Astrocyte (in vitro differentiated cells and primary cell): ENCODE results near the gene CIB4. TPM values are rescaled to one million over a fixed set of nuclear protein-coding genes. Genes with fewer than 3 reads are reported as not detected.

Experiments
- DNase-seq: peaks from one replicate; pipeline ENCODE4 v3.0.0-alpha.2; 2010; ENCODE audit warnings: low read depth
- FAIRE-seq: peaks from 2 replicates; lab custom pipeline; 2011; peaks lifted over from hg19 to GRCh38; lab: Jason Lieb, UNC
- H2AFZ ChIP-seq: 2 replicates; pipeline ENCODE4 v1.6.0; 2012; ENCODE audit warnings: low read depth, low read length, inconsistent platforms
- H3K27ac ChIP-seq: 2 replicates; pipeline ENCODE4 v1.5.1; 2011; ENCODE audit warnings: low read depth, low read length, inconsistent platforms
- H3K27me3 ChIP-seq: 2 replicates; pipeline ENCODE4 v1.6.0; 2011; ENCODE audit warnings: low read length, inconsistent platforms; ENCODE audit not compliant: insufficient read depth
- H3K36me3 ChIP-seq: 2 replicates; pipeline ENCODE4 v1.5.1; 2011; ENCODE audit warnings: low read length, inconsistent platforms; ENCODE audit not compliant: insufficient read depth
- H3K4me1 ChIP-seq: 2 replicates; pipeline ENCODE4 v1.5.1; 2011; ENCODE audit warnings: low read length, inconsistent platforms; ENCODE audit not compliant: insufficient read depth
- H3K4me2 ChIP-seq: 2 replicates; pipeline ENCODE4 v1.6.0; 2012; ENCODE audit warnings: low read length, inconsistent platforms
- H3K4me3 ChIP-seq: 2 replicates; pipeline ENCODE4 v1.5.1; 2011; ENCODE audit warnings: low read depth, mild to moderate bottlenecking, low read length, inconsistent platforms; ENCODE audit not compliant: insufficient read depth
- H3K79me2 ChIP-seq: 2 replicates; pipeline ENCODE4 v1.6.0; 2012; ENCODE audit warnings: mild to moderate bottlenecking, low read length, inconsistent platforms; ENCODE audit not compliant: insufficient read depth
- H3K9ac ChIP-seq: 2 replicates; pipeline ENCODE4 v1.6.0; 2012; ENCODE audit warnings: mild to moderate bottlenecking, low read length, inconsistent platforms
- H3K9me3 ChIP-seq: 2 replicates; pipeline ENCODE4 v1.5.1; 2012; ENCODE audit warnings: low read depth, mild to moderate bottlenecking, low read length, inconsistent platforms; ENCODE audit not compliant: insufficient read depth
- H4K20me1 ChIP-seq: 2 replicates; pipeline ENCODE4 v1.6.0; 2012; ENCODE audit warnings: low read length, inconsistent platforms; ENCODE audit not compliant: insufficient read depth
- H3K27ac Mint-ChIP-seq: one replicate; pipeline ENCODE4 v1.8.0; 2021; ENCODE audit warnings: mild to moderate bottlenecking, mixed read lengths; ENCODE audit not compliant: unreplicated experiment
- H3K27me3 Mint-ChIP-seq: one replicate; pipeline ENCODE4 v1.8.0; 2021; ENCODE audit warnings: low read depth, mixed read lengths; ENCODE audit not compliant: unreplicated experiment
- H3K36me3 Mint-ChIP-seq: one replicate; pipeline ENCODE4 v1.8.0; 2021; ENCODE audit warnings: low read depth, mixed read lengths; ENCODE audit not compliant: unreplicated experiment
- H3K4me1 Mint-ChIP-seq: one replicate; pipeline ENCODE4 v1.8.0; 2021; ENCODE audit warnings: low read depth, mixed read lengths; ENCODE audit not compliant: unreplicated experiment
- H3K4me3 Mint-ChIP-seq: one replicate; pipeline ENCODE4 v1.8.0; 2021; ENCODE audit warnings: mild to moderate bottlenecking, moderate library complexity, mixed read lengths; ENCODE audit not compliant: unreplicated experiment
- H3K9me3 Mint-ChIP-seq: one replicate; pipeline ENCODE4 v1.8.0; 2021; ENCODE audit warnings: mild to moderate bottlenecking, mixed read lengths; ENCODE audit not compliant: unreplicated experiment
- CTCF ChIP-seq: IDR thresholded peaks from 2 replicates; pipeline ENCODE4 v1.5.1; 2011; ENCODE audit warnings: low read depth, mild to moderate bottlenecking, inconsistent platforms, low read length, moderate library complexity; ENCODE audit not compliant: insufficient read depth
- EZH2 ChIP-seq: IDR thresholded peaks from 2 replicates; pipeline ENCODE4 v1.6.1; 2012; ENCODE audit warnings: mild to moderate bottlenecking, low read length, inconsistent platforms; ENCODE audit not compliant: insufficient read depth
- total RNA-seq: library from RNA; stranded (reverse); gene quantifications from 2 replicates; pipeline ENCODE4 v1.2.1, GENCODE V29; 2021

CIB4 gene
- total RNA-seq, 1 donor from 2014 or later, result not detected

GRCh38 chr2:26621469-26622199 is 19.5 kb downstream of the CIB4 start:
- Histone ChIP-seq H3K79me2 (no peaks in the 10 kb centered on the region), H3K27me3 (peaks cover 18% of the 10 kb centered on the region), H4K20me1 (no peaks in the 10 kb centered on the region), H3K9me3 (no peaks in the 10 kb centered on the region), H3K9ac (no peak overlapping the region), H3K27ac (no peak overlapping the region), H3K4me1 (peaks cover 8% of the 10 kb centered on the region), H3K4me3 (no peak overlapping the region), H3K36me3 (no peaks in the 10 kb centered on the region), H3K4me2 (no peak overlapping the region), H2AFZ (no peak overlapping the region)
- H3K9me3 Mint-ChIP-seq, result peaks cover 5% of the 10 kb centered on the region
- no peak overlapping the region for H3K4me3 Mint-ChIP-seq
- TF ChIP-seq CTCF (no peak), EZH2 (no peak)
- H3K36me3 Mint-ChIP-seq, result no peaks in the 10 kb centered on the region
- H3K27me3 Mint-ChIP-seq, result peaks cover 32% of the 10 kb centered on the region
- no peaks in the 10 kb centered on the region for H3K4me1 Mint-ChIP-seq
- FAIRE-seq (no peak), DNase-seq (no peak)
- no peak overlapping the region for H3K27ac Mint-ChIP-seq

- Mint-ChIP-seq H3K4me1 (no peaks in the 10 kb centered on the region), H3K27me3 (peaks cover 39% of the 10 kb centered on the region), H3K36me3 (no peaks in the 10 kb centered on the region), H3K9me3 (peaks cover 5% of the 10 kb centered on the region), H3K27ac (no peak overlapping the region), H3K4me3 (no peak overlapping the region)
- no peak overlapping the region for H3K9ac ChIP-seq
- DNase-seq (no peak), FAIRE-seq (no peak)
- no peak overlapping the region for H3K27ac ChIP-seq
- H2AFZ ChIP-seq, result no peak overlapping the region
- H3K79me2 ChIP-seq, result no peaks in the 10 kb centered on the region
- peaks cover 8% of the 10 kb centered on the region for H3K4me1 ChIP-seq
- TF ChIP-seq EZH2 (no peak), CTCF (no peak)
- no peaks in the 10 kb centered on the region for H4K20me1 ChIP-seq
- peaks cover 23% of the 10 kb centered on the region for H3K27me3 ChIP-seq
- H3K36me3 ChIP-seq, result no peaks in the 10 kb centered on the region
- H3K4me2 ChIP-seq, result no peak overlapping the region
- H3K9me3 ChIP-seq, result no peaks in the 10 kb centered on the region
- no peak overlapping the region for H3K4me3 ChIP-seq
Measured at GRCh38 chr2:26620031-26620605, 21.0 kb downstream of the CIB4 start.

GRCh38 chr2:26619521-26619951 is 21.6 kb downstream of the CIB4 start:
- Mint-ChIP-seq H3K27ac (no peak overlapping the region), H3K36me3 (no peaks in the 10 kb centered on the region), H3K4me1 (no peaks in the 10 kb centered on the region), H3K9me3 (peaks cover 5% of the 10 kb centered on the region), H3K4me3 (no peak overlapping the region), H3K27me3 (peaks cover 45% of the 10 kb centered on the region)
- DNase-seq (no peak), FAIRE-seq (no peak)
- H3K4me3 ChIP-seq, result no peak overlapping the region
- no peak for TF ChIP-seq CTCF
- TF ChIP-seq EZH2, result no peak
- peaks cover 27% of the 10 kb centered on the region for H3K27me3 ChIP-seq
- no peaks in the 10 kb centered on the region for H4K20me1 ChIP-seq
- H2AFZ ChIP-seq, result no peak overlapping the region
- no peaks in the 10 kb centered on the region for H3K36me3 ChIP-seq
- no peaks in the 10 kb centered on the region for H3K79me2 ChIP-seq
- H3K4me2 ChIP-seq, result no peak overlapping the region
- peaks cover 8% of the 10 kb centered on the region for H3K4me1 ChIP-seq
- H3K9me3 ChIP-seq, result no peaks in the 10 kb centered on the region
- no peak overlapping the region for H3K9ac ChIP-seq
- H3K27ac ChIP-seq, result no peak overlapping the region
